HAP-1 (cell line): Measurements from ENCODE around the gene NOSIP.
A peak's percentile ranks its signal among the peaks of the same experiment; 100 is the strongest.

Source experiments
- DNase-seq, 2 experiments: peaks; one replicate each; pipeline ENCODE4 v3.0.0-alpha.2; 2016 to 2020; ENCODE audit warnings: low spot score in 2 of 2
- H3K27me3 ChIP-seq: fragments of 250-450 bp; sonication (Bioruptor Pico); 2 replicates; pipeline ENCODE4 v1.5.1; 2020; ENCODE audit warnings: low read depth, mild to moderate bottlenecking, moderate library complexity
- H3K36me3 ChIP-seq: fragments of 250-450 bp; sonication (Bioruptor Pico); replicated peaks from 2 replicates; pipeline ENCODE4 v1.5.1; 2020; ENCODE audit warnings: mild to moderate bottlenecking
- H3K4me1 ChIP-seq: fragments of 250-450 bp; sonication (Bioruptor Pico); 2 replicates; pipeline ENCODE4 v1.5.1; 2020; ENCODE audit warnings: mild to moderate bottlenecking
- H3K4me3 ChIP-seq: fragments of 250-450 bp; sonication (Bioruptor Pico); 2 replicates; pipeline ENCODE4 v1.5.1; 2020; ENCODE audit warnings: mild to moderate bottlenecking, moderate library complexity
- H3K9me3 ChIP-seq: fragments of 250-450 bp; sonication (Bioruptor Pico); 2 replicates; pipeline ENCODE4 v1.5.1; 2020; ENCODE audit warnings: mild to moderate bottlenecking, moderate library complexity
- in situ Hi-C: fragments of 300-500 bp; cut with MboI; formaldehyde crosslinking; loops from 3 replicates; pipeline ENCODE4 v1.14.3; 2020; ENCODE audit warnings: low sequenced_read_pairs, inconsistent platforms, mixed read lengths

The NOSIP gene

GRCh38 chr19:49556412-49557398, 23.7 kb downstream of the NOSIP start:
- Histone ChIP-seq H3K36me3 (peaks cover 27% of the 10 kb centered on the region), H3K4me3 (no peak overlapping the region), H3K9me3 (no peaks in the 10 kb centered on the region), H3K27me3 (no peaks in the 10 kb centered on the region), H3K4me1 (no peaks in the 10 kb centered on the region)
- no peak for DNase-seq
- in situ Hi-C loops = no loop called here

GRCh38 chr19:49555600-49556411, 24.6 kb downstream of the NOSIP start:
- H3K36me3 ChIP-seq = peaks cover 27% of the 10 kb centered on the region
- no peak overlapping the region for H3K4me3 ChIP-seq
- in situ Hi-C loops = no loop called here
- H3K27me3 ChIP-seq = no peaks in the 10 kb centered on the region
- DNase-seq = peak in 1 of 2 experiments; percentile 79
- no peaks in the 10 kb centered on the region for H3K4me1 ChIP-seq
- no peaks in the 10 kb centered on the region for H3K9me3 ChIP-seq

- no peaks in the 10 kb centered on the region for H3K4me1 ChIP-seq
- no peak overlapping the region for H3K4me3 ChIP-seq
- H3K27me3 ChIP-seq = no peaks in the 10 kb centered on the region
- no peaks in the 10 kb centered on the region for H3K9me3 ChIP-seq
- in situ Hi-C loops = no loop called here
- DNase-seq = no peak
- H3K36me3 ChIP-seq = peaks cover 27% of the 10 kb centered on the region
Measured at GRCh38 chr19:49554701-49555181, 25.6 kb downstream of the NOSIP start.

- no peaks in the 10 kb centered on the region for H3K9me3 ChIP-seq
- no peak for DNase-seq
- no peaks in the 10 kb centered on the region for H3K27me3 ChIP-seq
- H3K4me3 ChIP-seq = no peak overlapping the region
- in situ Hi-C loops = no loop called here
- peaks cover 24% of the 10 kb centered on the region for H3K36me3 ChIP-seq
- no peaks in the 10 kb centered on the region for H3K4me1 ChIP-seq
Measured at GRCh38 chr19:49553451-49554271, 26.7 kb downstream of the NOSIP start.

- H3K27me3 ChIP-seq = no peaks in the 10 kb centered on the region
- peaks cover 21% of the 10 kb centered on the region for H3K36me3 ChIP-seq
- DNase-seq = no peak
- no peak overlapping the region for H3K4me3 ChIP-seq
- in situ Hi-C loops = no loop called here
- no peaks in the 10 kb centered on the region for H3K4me1 ChIP-seq
- no peaks in the 10 kb centered on the region for H3K9me3 ChIP-seq
Measured at GRCh38 chr19:49552749-49553148, 27.6 kb downstream of the NOSIP start.

GRCh38 chr19:49551531-49551930, 28.8 kb downstream of the NOSIP start:
- peaks cover 6% of the 10 kb centered on the region for H3K4me1 ChIP-seq
- H3K36me3 ChIP-seq = peaks cover 12% of the 10 kb centered on the region
- no peak overlapping the region for H3K4me3 ChIP-seq
- no peaks in the 10 kb centered on the region for H3K27me3 ChIP-seq
- no peak for DNase-seq
- in situ Hi-C loops = no loop called here
- no peaks in the 10 kb centered on the region for H3K9me3 ChIP-seq

GRCh38 chr19:49549045-49549444, 31.3 kb downstream of the NOSIP start:
- no peaks in the 10 kb centered on the region for H3K9me3 ChIP-seq
- DNase-seq = no peak
- H3K27me3 ChIP-seq = no peaks in the 10 kb centered on the region
- in situ Hi-C loops = no loop called here
- H3K4me3 ChIP-seq = no peak overlapping the region
- H3K36me3 ChIP-seq = no peaks in the 10 kb centered on the region
- peaks cover 6% of the 10 kb centered on the region for H3K4me1 ChIP-seq

GRCh38 chr19:49546825-49547565, 33.4 kb downstream of the NOSIP start:
- in situ Hi-C loops = no loop called here
- peak; percentile 91 to 95 for DNase-seq

GRCh38 chr19:49544154-49544553, 36.2 kb downstream of the NOSIP start:
- in situ Hi-C loops = no loop called here
- Histone ChIP-seq H3K27me3 (no peaks in the 10 kb centered on the region), H3K4me3 (no peak overlapping the region), H3K36me3 (no peaks in the 10 kb centered on the region), H3K9me3 (no peaks in the 10 kb centered on the region), H3K4me1 (peaks cover 6% of the 10 kb centered on the region)
- no peak for DNase-seq

More at GRCh38 chr19:49546825-49547565, 33.4 kb downstream of the NOSIP start:
- Histone ChIP-seq H3K27me3 (no peaks in the 10 kb centered on the region), H3K4me3 (no peak overlapping the region), H3K9me3 (no peaks in the 10 kb centered on the region), H3K36me3 (no peaks in the 10 kb centered on the region), H3K4me1 (peaks cover 6% of the 10 kb centered on the region)

GRCh38 chr19:49543032-49543431, 37.3 kb downstream of the NOSIP start:
- Histone ChIP-seq H3K9me3 (no peaks in the 10 kb centered on the region), H3K36me3 (no peaks in the 10 kb centered on the region), H3K4me3 (no peak overlapping the region), H3K4me1 (peaks cover 6% of the 10 kb centered on the region), H3K27me3 (no peaks in the 10 kb centered on the region)
- in situ Hi-C loops = no loop called here
- no peak for DNase-seq

GRCh38 chr19:49542446-49542845, 37.9 kb downstream of the NOSIP start:
- H3K4me1 ChIP-seq = peaks cover 6% of the 10 kb centered on the region
- no peaks in the 10 kb centered on the region for H3K27me3 ChIP-seq
- H3K9me3 ChIP-seq = no peaks in the 10 kb centered on the region
- no peak for DNase-seq
- H3K4me3 ChIP-seq = no peak overlapping the region
- no peaks in the 10 kb centered on the region for H3K36me3 ChIP-seq
- in situ Hi-C loops = no loop called here

GRCh38 chr19:49541914-49542313, 38.4 kb downstream of the NOSIP start:
- in situ Hi-C loops = no loop called here
- 0 out of 2 replicates have a peak, but pooled peaks cover 2% of the 10 kb centered on the region for H3K4me1 ChIP-seq
- no peak overlapping the region for H3K4me3 ChIP-seq
- H3K9me3 ChIP-seq = no peaks in the 10 kb centered on the region
- H3K36me3 ChIP-seq = no peaks in the 10 kb centered on the region
- DNase-seq = no peak
- no peaks in the 10 kb centered on the region for H3K27me3 ChIP-seq
